ENCODE results near the gene EPS8. TPM values are rescaled to one million over a fixed set of nuclear protein-coding genes. Genes with fewer than 3 reads are reported as not detected.

EPS8 gene
- polyA plus RNA-seq, 1 experiment, result 69.9 TPM

DNA sequence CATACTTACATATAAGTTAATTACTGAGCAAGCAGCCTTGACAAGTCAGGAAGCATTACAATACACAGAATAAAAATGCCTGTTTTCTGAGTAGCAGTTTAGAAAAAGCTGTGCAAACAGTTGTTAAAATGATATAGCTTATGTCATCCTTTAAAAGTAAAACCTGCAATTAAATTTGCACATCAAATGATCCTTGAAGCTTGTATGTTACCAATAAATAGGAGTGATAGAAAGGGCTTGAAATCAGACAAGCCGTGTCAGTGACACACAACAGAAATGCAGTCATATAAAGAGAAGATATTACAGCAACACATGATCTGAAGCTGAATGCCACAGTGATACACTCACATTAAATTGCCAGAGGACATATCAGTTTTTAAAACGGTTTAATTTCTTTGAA is 70.0 kb downstream of the EPS8 start:
- CTCF ChIA-PET, result no interaction called here
- H3K27ac ChIP-seq (ENCODE audit: low read depth, low read length), result no peak overlapping the region
- POLR2A ChIA-PET, result interaction anchor here (1.5 kb wide), 1 partner anchor 70 kb away, joined by 3 read pairs; the partner anchor contains the start of gene EPS8
- no peaks in the 10 kb centered on the region for H3K27me3 ChIP-seq (ENCODE audit: control insufficient read depth, insufficient read depth, low read length)
- no peaks in the 10 kb centered on the region for H3K9me3 ChIP-seq (ENCODE audit: control insufficient read depth, insufficient read depth, low read length)
- no peak for TF ChIP-seq CTCF (IDR thresholded peaks at IDR 0.05; ENCODE audit: low read depth, low read length)
- DNase-seq (ENCODE audit: low read depth, low spot score), result no peak
- no peak overlapping the region for H3K4me3 ChIP-seq (ENCODE audit: low read depth, low read length)

DNA sequence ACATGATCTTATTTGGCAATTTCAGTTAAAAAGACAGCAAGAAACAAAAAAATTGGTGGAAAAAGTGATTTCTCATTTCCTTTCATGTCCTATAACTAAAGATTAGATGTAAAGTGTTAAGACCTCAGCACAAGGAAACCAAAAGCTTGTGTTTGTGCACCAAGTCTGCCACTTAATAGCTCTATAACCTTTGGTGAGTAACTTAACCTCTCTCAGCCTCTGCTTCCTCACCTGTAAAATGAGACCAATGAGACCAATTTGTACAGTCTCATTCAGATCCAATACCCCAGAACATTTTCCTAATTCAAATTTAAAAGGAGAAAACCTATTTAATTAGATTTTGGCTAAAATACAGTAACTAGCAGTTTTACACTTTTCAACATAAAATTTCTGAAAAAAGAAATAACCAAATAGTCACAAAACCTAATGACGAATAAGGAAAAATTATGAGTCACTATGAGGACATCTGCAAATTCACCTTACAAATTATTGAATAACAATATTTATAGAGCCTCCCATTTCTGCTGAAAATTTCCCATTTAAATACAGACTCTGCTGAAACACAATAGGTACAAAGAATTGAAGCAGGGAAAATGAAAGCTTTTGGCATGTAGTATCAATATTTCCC is 71.1 kb downstream of the EPS8 start:
- no peak for TF ChIP-seq CTCF (IDR thresholded peaks at IDR 0.05; ENCODE audit: low read depth, low read length)
- Histone ChIP-seq H3K4me3 (ENCODE audit: low read depth, low read length) (no peak overlapping the region), H3K27ac (ENCODE audit: low read depth, low read length) (no peak overlapping the region), H3K9me3 (ENCODE audit: control insufficient read depth, insufficient read depth, low read length) (no peaks in the 10 kb centered on the region), H3K27me3 (ENCODE audit: control insufficient read depth, insufficient read depth, low read length) (no peaks in the 10 kb centered on the region)
- ChIA-PET POLR2A (no interaction called here), CTCF (interaction anchor here (0.5 to 1.2 kb wide), 2 partner anchors 20 to 1406 kb away, joined by 3 to 4 read pairs; no protein-coding TSS in a partner anchor)
- no peak for DNase-seq (ENCODE audit: low read depth, low spot score)

- POLR2A ChIA-PET, result interaction anchor here (0.6 kb wide), 2 partner anchors 9 to 54 kb away, joined by 4 read pairs; no protein-coding TSS in a partner anchor
- H3K27me3 ChIP-seq (ENCODE audit: control insufficient read depth, insufficient read depth, low read length), result no peaks in the 10 kb centered on the region
- H3K4me3 ChIP-seq (ENCODE audit: low read depth, low read length), result no peak overlapping the region
- CTCF ChIA-PET, result interaction anchor here (1.1 kb wide), 1 partner anchor 184 kb away, joined by 3 read pairs; no protein-coding TSS in a partner anchor
- no peak overlapping the region for H3K27ac ChIP-seq (ENCODE audit: low read depth, low read length)
- no peaks in the 10 kb centered on the region for H3K9me3 ChIP-seq (ENCODE audit: control insufficient read depth, insufficient read depth, low read length)
- TF ChIP-seq CTCF (IDR thresholded peaks at IDR 0.05; ENCODE audit: low read depth, low read length), result no peak
- DNase-seq (ENCODE audit: low read depth, low spot score), result no peak
These were observed 72.6 kb downstream of the EPS8 start for GRCh38 chr12:15716581-15716980.

- Histone ChIP-seq H3K27ac (ENCODE audit: low read depth, low read length) (no peak overlapping the region), H3K27me3 (ENCODE audit: control insufficient read depth, insufficient read depth, low read length) (no peaks in the 10 kb centered on the region), H3K9me3 (ENCODE audit: control insufficient read depth, insufficient read depth, low read length) (no peaks in the 10 kb centered on the region), H3K4me3 (ENCODE audit: low read depth, low read length) (no peak overlapping the region)
- no peak for TF ChIP-seq CTCF (IDR thresholded peaks at IDR 0.05; ENCODE audit: low read depth, low read length)
- DNase-seq (ENCODE audit: low read depth, low spot score), result no peak
- POLR2A ChIA-PET, result no interaction called here
- CTCF ChIA-PET, result interaction anchor here (0.9 to 1.2 kb wide), 2 partner anchors 12 to 115 kb away, joined by 3 read pairs; no protein-coding TSS in a partner anchor
These were observed 74.9 kb downstream of the EPS8 start for GRCh38 chr12:15714256-15714655.

GRCh38 chr12:15712823-15713660 is 76.1 kb downstream of the EPS8 start:
- ChIA-PET POLR2A (no interaction called here), CTCF (interaction anchor here (0.9 to 1.2 kb wide), 2 partner anchors 13 to 114 kb away, joined by 3 read pairs; no protein-coding TSS in a partner anchor)
- no peak overlapping the region for H3K27ac ChIP-seq (ENCODE audit: low read depth, low read length)
- no peak overlapping the region for H3K4me3 ChIP-seq (ENCODE audit: low read depth, low read length)
- H3K9me3 ChIP-seq (ENCODE audit: control insufficient read depth, insufficient read depth, low read length), result no peaks in the 10 kb centered on the region
- H3K27me3 ChIP-seq (ENCODE audit: control insufficient read depth, insufficient read depth, low read length), result no peaks in the 10 kb centered on the region
- no peak for DNase-seq (ENCODE audit: low read depth, low spot score)
- TF ChIP-seq CTCF (IDR thresholded peaks at IDR 0.05; ENCODE audit: low read depth, low read length), result no peak
